LNCaP clone FGC (cell line): Measurements from ENCODE around the gene COQ4.

Source experiments
- DNase-seq: peaks from one replicate; pipeline ENCODE4 v3.0.0-alpha.2; 2011; ENCODE audit warnings: low read depth
- H3K4me3 ChIP-seq: 2 replicates; pipeline ENCODE4 v1.5.1; 2011; ENCODE audit warnings: mild to moderate bottlenecking, low read depth, low read length, control low read depth
- CTCF ChIP-seq: IDR thresholded peaks from 2 replicates; pipeline ENCODE4 v1.5.1; 2012; ENCODE audit warnings: mild to moderate bottlenecking; ENCODE audit not compliant: control insufficient read depth, insufficient read depth; ENCODE audit errors: extremely low read depth

COQ4 gene

GRCh38 chr9:128374221-128374675, 51.6 kb downstream of the COQ4 start:
- no peak for DNase-seq
- no peak overlapping the region for H3K4me3 ChIP-seq
- TF ChIP-seq CTCF = no peak

GRCh38 chr9:128375865-128376264, 53.2 kb downstream of the COQ4 start:
- no peak for DNase-seq
- no peak overlapping the region for H3K4me3 ChIP-seq
- no peak for TF ChIP-seq CTCF

GRCh38 chr9:128382261-128382660, 59.6 kb downstream of the COQ4 start:
- no peak for TF ChIP-seq CTCF
- H3K4me3 ChIP-seq = no peak overlapping the region
- DNase-seq = no peak

GRCh38 chr9:128383007-128383753, 60.5 kb downstream of the COQ4 start:
- H3K4me3 ChIP-seq = no peak overlapping the region
- no peak for DNase-seq
- no peak for TF ChIP-seq CTCF
